HG03159 (cell line): ENCODE measurements around the gene SYCP2L.
A peak's percentile ranks its signal among the peaks of the same experiment; 100 is the strongest.
"Not testable (repeated sequence)": the region's sequence is repeated elsewhere in the genome, so short reads cannot be mapped to it uniquely, and the experiment has no call there.

Experiments
- ATAC-seq: cut with Tn5 transposase; IDR thresholded peaks from one replicate; pipeline ENCODE4 v1.9.1; 2021; ENCODE audit warnings: mild to moderate bottlenecking, moderate library complexity; ENCODE audit not compliant: unreplicated experiment

The SYCP2L gene

DNA sequence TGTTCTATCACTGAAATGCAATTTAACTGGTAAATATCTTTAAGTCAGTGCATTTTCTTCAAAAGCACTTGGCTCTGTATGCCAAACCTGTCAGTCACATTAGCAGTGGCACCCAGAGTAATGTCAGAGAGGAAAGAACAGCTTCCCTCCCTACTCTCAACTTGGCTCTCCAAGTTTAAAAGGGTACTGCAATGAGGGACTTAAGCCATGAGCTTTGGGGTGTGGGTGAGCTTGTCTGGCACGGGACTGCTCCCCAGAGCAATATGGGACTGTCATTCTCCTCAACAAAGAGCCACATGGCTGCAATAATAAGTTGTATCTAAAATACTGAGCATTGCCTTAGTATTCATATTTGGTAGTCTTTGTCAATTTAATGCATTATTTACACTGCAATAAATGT lies 9.0 kb upstream of the SYCP2L start:
- no peak for ATAC-seq

DNA sequence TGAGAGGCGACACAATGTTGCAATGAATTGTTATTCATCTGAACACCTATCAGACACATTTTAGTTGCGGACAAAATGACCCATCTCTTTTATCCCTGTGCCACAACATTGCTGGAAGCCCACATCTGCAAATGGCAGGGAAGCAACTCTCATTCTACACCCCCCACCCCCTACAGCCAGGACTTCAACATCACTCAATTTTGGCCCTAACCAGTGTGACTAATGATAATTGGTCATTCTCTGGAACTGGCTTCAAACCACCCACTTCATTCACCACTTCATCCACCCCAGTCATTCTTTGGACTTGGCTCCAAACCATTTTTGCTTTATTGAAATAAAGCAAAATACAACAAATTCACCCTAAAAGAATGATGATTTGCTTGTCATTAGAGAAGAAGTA lies 6.5 kb upstream of the SYCP2L start:
- no peak for ATAC-seq

DNA sequence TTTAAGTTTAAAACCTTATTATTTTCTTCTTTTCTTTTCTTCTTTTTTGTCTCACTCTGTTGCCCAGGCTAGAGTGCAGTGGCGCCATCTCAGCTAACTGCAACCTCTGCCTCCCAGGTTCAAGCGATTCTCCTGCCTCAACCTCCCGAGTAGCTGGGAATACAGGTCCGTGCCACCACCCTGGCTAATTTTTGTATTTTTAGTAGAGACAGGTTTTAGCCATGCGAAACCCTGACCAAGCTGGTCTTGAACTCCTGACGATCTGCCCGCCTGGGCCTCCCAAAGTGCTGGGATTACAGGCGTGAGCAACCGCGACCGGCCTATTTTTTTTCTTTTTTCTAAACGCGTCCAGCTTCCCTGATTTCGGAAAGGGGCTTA lies 4.6 kb upstream of the SYCP2L start:
- not testable (repeated sequence) for ATAC-seq

DNA sequence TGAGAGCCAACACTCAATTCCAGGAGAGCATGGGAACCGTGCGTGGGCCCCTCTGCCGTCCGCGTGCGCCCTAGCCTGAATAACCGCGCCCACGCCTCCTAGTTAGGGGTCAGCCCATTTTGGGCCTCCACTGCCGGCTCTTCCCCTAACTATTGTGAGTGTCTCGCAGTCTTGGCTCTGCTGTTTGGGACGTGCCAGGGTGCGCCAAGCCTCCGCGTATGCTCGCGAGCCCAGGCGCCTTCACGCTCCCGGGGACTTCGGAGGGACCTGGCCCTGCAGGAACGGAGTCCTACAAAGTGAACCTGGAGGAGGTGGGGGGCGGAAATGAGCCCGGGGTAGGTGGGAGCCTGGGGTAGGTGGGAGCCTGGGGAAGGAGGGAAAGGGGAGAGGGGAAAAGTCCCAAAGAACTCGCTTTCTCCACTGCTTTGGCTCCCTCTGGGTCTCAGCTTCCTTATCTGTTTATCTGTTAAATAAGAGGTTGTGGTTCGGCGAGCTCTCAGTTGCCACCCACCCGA lies 4.1 kb upstream of the SYCP2L start:
- no peak for ATAC-seq

DNA sequence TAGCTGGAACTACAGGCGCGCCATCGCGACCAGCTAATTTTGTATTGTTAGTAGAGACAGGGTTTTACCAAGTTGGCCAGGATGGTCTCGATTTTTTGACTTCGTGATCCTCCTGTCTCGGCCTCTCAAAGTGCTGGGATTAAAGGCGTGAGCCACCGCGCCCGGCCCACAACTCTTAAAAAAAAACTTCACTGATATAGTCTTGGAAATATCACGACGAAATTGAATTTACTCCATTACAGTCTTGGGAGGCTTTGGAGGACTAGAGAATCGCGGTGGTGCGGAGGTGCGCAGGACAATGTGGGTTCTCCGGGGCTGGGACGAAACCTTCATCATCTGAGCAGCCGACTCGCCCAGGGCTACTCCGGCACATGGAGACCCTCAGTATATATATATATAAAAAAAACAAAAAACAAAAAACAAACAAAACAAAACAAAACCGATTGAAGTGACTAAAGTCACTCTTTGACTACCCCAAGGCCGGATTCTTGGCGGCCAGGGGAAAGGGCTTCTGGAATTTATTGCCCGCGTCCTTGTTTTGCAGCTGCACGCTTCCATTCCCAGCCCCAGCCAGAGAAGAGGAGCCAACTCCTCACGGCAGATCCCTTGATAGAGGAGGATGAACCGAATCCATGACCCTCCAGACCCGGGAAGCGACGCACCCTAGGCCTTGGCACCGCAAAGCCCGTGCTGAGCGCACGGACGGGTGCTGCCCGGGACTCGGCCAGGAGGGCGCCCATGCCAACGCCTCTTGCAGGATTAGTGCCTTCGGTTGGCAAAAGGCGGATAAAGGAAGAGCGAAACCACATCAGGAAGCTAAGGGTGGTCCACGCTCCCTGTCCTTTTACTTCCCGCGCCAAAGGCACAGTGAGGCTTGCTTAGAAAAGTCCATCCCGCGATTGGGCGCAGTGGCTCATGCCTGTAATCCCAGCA lies 3.3 kb upstream of the SYCP2L start:
- no peak for ATAC-seq

DNA sequence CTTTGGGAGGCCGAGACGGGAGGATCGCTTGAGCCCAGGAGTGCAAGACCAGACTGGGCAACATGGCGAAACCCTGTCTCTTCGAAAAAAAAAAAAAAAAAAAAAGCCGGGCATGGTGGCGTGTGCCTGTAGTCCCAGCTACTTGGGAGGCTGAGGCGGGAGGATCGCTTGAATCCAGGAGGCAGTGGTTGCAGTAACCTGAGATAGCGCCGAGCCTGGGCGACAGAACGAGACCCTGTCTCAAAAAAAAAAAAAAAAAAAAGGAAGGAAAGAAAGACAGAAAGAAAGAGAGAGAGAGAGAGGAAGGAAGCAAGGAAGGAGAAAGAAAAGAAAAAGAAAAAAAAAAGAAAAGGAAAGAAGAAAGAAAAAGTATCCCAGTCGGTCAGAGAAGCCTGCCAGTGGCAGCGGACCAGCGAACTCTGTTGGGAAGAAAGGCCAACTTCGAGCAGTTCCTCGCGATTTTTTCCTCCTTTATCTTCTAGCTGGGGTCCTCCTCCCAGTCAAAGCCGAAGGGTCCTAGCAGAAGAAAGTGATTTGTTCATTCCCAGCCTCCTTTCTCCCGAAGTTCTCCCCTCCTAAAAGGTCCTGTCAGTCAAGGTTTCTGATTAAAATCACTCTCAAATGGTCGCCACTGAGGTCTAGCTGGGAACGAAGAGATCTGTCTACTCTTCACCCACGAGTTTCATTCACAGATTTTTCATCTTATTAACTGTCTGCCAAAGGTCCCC lies 2.4 kb upstream of the SYCP2L start:
- no peak for ATAC-seq

DNA sequence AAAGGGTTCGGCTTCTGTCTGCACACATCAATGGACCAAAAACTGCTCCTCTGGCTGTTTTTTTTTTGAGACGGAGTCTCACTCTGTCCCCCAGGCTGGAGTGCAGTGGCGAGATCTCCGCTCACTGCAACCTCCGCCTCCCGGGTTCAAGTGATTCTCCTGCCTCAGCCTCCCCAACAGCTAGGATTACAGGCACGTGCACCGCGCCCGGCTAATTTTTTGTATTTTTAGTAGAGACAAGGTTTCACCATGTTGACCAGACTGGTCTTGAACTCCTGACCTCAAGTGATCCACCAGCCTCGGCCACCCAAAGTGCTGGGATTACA lies 524 bp upstream of the SYCP2L start:
- not testable (repeated sequence) for ATAC-seq

DNA sequence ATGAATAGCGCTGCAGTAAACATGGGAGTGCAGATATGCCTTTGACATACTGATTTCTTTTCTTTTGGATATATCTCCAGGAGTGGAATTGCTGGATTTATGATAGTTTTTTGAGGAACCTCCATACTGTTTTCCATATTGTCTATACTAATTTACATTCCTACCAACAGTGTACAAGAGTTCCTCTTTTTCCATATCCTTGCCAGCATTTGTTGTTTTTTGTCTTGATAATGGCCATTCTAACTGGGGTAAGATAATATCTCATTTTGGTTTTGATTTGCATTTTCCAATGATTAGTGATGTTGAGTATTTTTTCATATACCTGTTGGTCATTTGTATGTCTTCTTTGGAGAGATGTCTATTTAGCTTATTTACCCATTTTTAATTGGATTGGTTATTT lies 3.3 kb downstream of the SYCP2L start:
- no peak for ATAC-seq

DNA sequence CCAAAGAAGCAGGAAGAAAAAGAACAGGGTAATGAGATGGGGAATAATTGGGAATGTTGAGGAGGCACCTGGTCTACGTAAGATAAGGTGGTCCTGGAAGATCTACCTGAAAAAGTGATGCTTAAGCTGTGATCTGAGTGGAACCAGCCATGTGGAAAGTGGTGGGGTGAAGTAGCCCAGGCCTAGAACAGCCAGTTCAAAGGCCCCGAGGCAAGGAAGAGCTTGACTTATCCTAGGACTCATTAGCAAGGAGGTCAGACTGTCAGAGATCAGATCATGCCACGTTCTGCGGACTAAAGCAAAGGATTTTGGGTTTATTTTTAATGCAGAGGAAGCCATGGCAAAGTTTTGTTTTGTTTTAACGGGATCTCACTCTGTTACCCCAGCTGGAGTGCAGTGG lies 5.1 kb downstream of the SYCP2L start:
- ATAC-seq, result no peak

DNA sequence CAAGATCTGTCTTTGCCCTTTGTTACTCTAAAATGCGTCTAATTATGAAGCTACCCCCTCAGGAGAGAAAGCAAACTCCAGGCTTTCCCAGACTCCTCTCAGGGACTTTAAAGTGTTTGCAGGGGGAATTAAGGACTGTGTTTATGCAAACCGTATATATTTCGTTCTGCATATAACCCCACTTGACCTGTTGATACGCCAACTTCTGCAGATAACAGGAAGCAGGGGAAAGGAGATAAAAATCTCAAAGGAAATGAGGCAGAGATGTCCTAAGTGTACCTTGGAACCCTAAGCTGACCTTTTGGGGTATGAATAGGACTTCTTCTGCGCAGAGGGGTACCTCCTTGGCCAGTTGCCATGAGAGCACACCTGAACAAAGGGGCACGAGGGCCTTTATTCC lies 8.1 kb downstream of the SYCP2L start:
- ATAC-seq, result no peak

DNA sequence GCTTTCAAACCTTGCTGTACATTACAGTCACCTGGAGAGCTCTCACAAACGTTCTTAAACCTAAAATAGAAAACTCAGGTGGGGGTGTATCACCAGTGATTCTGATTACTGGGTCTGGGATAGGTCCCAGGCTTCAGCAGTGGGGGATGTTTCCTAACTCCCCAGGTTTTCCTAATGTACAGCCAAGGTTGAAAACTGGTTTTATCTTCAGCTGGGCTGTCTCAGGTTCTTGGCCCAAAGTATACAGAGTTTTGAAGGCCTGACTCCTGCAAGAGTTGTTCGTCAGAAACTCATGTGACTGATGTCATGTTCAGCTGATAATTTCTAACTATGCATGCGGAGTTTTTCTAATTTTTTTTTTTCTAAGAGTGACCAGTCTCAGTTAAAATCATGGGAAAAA lies 9.8 kb downstream of the SYCP2L start:
- ATAC-seq, result no peak

DNA sequence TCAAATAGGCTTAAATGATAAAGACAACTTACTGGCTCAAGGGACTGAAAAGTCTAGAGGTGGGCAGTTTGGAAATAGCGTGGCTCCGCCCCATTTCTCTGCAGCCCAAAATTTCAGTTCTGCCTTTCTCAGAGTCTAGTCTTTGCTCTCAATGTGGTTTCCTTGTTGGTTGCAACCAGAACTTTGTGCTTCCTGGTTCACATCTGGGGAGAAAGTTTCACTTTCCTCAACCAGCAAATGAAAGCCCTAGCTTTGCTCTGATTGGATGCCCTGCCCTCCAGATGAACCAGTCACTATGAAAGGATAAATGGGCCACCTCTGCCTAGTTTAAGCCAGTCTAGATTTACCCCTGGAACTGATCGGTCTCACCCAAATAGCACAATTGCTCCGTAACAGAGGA lies 14.9 kb downstream of the SYCP2L start:
- ATAC-seq, result peak; percentile 97

DNA sequence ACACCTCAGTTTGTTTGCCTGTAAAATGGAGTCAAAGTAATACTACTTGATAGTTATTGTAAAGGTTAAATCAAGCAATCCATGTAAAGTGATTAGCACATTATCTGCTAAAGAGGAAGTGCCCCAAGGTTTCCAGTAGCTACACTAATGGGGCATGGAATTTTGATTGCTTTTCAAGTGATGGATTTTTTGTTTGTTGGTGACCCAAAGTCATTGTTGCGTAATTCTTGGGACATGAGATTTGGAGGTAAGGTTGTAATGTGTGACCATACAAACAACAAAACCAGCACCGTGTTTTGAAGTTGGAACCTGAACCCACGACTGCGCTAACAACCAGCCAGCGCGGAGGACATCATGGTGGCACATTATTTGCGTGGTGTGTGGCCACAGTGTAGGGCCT lies 17.2 kb downstream of the SYCP2L start:
- ATAC-seq, result no peak

DNA sequence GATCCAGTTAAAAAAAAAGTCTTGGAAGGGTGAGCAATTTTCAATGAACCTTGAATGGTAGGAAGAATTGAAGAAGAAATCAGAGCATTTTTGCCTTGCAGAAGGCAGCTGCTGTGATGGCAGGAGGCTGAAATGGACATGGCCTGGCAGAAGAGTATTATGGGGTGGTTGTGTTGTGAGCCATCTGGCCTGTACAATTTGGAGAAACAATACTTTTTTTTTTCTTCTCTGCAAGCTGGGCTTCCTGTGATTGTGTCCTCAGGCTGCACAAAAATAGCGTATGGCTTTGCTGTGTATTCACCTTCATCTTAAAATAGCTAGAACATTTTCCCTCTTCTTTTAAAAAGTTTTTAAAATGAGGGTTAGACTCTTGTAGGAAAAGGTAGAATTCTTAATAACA lies 21.4 kb downstream of the SYCP2L start:
- no peak for ATAC-seq

DNA sequence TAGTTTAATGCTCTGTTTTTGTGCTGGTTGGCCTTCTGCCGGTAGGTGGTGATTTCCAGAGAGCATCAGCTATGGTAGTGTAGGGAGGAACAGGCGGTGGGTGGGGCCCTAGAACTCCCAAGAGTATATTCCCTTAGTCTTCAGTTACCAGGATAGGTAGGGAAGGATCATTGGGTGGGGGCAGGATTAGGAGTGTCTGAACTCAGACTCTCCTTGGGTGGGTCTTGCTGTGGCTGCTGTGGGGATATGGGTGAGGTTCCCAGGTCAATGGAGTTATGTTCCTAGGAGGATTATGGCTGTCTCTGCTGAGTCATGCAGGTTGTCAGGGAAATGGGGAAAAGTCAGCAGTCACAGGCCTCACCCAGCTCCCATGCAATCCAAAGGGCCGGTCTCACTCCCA lies 32.7 kb downstream of the SYCP2L start:
- not testable (repeated sequence) for ATAC-seq

DNA sequence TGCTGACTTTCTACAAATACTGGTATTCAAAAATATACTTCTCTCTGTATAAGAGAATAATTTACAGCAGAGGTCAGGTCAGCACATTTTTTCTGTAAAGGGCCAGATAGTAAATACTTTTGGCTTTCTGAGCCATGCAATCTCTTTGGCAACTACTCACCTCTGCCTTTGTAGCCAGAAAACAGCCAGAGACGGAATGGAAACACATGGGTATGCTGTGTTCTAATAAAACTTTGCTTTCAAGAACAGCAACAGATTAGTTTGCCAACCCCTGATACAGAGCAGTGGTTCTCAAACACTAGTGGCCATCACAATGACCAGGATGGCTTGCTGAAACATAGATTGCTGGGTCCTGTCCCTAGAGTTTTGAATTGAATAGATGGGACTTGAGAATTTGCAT lies 46.3 kb downstream of the SYCP2L start:
- ATAC-seq, result no peak

DNA sequence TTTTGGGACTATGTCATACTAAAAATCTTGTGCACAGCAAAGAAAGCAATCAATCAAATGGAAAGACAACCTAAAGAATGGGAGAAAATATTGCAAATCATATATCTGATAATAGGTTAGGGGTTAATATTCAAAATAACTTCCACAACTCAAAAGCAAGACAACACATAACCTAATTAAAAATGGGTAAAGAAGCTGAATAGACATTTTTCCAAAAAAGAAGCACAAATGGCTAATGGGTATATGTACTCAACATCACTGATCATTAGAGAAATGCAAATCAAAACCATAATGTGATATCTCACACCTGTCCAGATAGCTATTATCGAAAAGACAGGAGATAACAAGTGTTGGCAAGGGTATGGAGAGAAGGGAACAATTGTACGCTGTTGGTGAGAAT lies 53.0 kb downstream of the SYCP2L start:
- no peak for ATAC-seq

DNA sequence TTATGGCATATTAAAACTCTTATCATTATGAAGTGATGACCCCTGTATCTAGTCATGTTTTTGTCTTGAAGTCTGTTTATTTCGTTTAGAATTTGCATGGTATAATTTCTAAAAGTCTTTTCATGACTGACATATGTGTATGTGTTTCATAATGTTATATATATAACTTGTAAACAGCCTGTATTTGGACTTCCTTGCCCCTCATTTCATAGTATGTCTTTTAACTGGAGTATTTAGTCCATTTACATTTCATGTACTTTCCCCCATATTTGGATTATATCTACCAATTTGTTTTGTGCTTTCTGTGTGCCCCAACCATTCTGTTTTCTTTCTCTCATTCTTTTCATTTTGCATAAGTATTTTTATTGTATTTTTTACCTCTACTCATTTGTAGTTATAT lies 59.0 kb downstream of the SYCP2L start:
- no peak for ATAC-seq

DNA sequence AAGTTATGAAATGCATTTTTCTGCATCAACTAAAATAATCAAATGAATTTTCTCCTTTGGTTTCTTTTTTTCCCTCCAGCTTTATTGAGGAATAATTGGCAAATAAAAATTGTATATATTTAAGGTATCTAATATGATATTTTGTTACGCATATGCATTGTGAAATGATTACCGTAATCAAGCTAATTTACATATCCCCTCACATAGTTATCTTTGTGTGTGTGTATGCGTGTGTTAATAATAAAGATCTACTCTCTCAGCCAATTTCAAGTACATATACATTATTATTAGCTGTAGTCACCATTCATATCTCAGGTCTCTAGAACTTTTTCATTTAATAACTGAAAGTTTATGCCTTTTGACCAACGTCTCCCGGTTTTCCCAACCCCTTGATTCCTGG lies 61.1 kb downstream of the SYCP2L start:
- no peak for ATAC-seq

DNA sequence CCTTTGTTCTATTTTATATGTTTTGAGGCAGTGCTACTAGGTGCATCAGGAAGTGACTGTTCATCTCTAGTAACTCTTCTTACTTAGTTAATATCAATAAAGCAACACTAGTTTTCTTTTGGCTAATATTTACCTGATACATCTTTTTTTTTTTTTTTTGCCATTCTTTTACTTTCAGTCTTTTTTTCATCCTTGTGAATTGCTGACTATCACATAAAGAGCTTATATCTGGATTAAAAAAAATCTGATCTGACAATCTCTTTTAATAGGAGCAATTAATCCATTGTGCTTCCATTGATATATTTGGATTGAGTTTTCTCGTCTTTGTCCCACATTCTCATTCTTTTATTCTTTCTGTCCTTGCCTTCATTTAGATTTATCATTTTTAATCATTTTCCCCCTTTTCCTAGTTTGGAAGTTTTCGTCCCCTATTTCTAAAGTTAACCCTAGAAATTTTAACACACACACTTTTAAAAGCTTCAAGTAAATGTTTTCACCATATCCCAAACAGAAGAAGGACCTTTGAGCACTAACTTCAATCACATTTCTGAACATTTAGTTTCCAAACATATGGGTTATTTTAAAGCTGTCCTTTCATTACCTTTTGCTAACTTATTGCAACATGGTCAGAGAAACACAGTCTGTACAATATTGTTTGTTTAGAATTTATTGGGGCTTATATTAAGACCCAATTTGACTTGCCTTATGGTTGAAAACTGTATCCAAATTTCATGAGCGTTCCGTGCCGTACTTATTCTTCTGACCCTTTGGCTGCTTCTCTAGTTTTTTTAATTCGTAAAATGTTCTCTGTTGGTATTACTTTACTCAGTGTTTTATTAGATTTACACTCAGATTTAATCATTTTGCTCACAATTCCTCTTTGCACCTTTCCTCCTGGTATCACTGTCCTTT lies 63.0 kb downstream of the SYCP2L start:
- no peak for ATAC-seq

DNA sequence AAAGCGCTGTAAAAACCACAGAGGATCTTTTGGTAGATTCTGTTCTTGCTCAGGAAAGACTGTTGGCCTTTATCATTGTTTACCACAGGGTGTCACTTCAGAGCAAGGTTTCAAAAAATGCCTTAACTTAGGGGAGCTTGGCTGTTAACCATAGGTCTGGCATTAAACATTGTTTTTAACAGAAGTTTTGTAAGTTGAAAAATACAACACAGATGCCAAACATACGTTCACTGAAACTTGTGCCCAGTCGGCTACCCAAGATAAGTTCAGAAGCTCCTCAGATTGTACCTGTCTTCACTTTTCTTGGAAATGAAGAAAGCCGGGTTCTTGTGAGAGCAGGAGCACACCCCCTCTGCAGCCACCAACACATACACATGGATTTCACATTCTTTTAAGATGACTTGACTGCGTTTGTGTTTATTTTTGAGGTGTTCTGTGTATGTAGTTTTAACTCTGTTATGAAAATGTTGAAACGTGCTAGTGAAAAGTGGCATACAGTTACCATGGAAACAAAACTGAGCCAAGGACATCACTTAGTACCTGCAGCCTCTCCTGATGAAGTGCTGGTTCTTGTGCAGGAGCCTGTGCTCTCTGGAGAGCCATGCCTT lies 64.9 kb downstream of the SYCP2L start:
- ATAC-seq, result no peak
